Endothelial cell of umbilical vein (primary cell): ENCODE data around the gene SCG3. TPM values are rescaled to one million over a fixed set of nuclear protein-coding genes. Genes with fewer than 3 reads are reported as not detected.
A peak's percentile ranks its signal among the peaks of the same experiment; 100 is the strongest.

Source experiments
- BruUV-seq: library from RNA; stranded (reverse); fragments of 400-500 nt; replicated peaks from 2 replicates; lab custom pipeline; 2021; lab: Mats Ljungman, UMichigan
- CTCF ChIA-PET: fragments of 300-600, 350-600 bp; sonication (Branson Sonifier 250); formaldehyde crosslinking; loops from one replicate; lab custom pipeline; 2021; ENCODE audit warnings: antibody characterized with exemption, inconsistent platforms; lab: Charles Lee
- POLR2A ChIA-PET: fragments of 300-600, 350-600 bp; sonication (Branson Sonifier 250); formaldehyde crosslinking; loops from one replicate; lab custom pipeline; 2021; ENCODE audit warnings: antibody characterized with exemption, inconsistent platforms; lab: Charles Lee
- DNase-seq: peaks from one replicate; pipeline ENCODE4 v3.0.0-alpha.2; 2011; ENCODE audit warnings: low read depth, low spot score
- FAIRE-seq: peaks from 2 replicates; lab custom pipeline; 2011; peaks lifted over from hg19 to GRCh38; lab: Jason Lieb, UNC
- H2AFZ ChIP-seq: 2 replicates; pipeline ENCODE4 v1.6.0; 2012; ENCODE audit warnings: low read depth, low read length, control low read depth, inconsistent platforms
- H3K27ac ChIP-seq: 2 replicates; pipeline ENCODE4 v1.5.1; 2011; ENCODE audit warnings: low read depth, mild to moderate bottlenecking, control low read depth, low read length, moderate library complexity; ENCODE audit not compliant: insufficient read depth
- H3K27me3 ChIP-seq, 2 experiments: 2 replicates each; pipeline versions ENCODE4 v1.6.0 to v1.6.1; 2011; ENCODE audit warnings: low read length in 2 of 2, mixed read lengths in 1 of 2; ENCODE audit not compliant: control insufficient read depth in 2 of 2, insufficient read depth in 2 of 2
- H3K36me3 ChIP-seq, 2 experiments: 2 replicates in 1 of 2; 3 replicates in 1 of 2; pipeline ENCODE4 v1.5.1; 2011; ENCODE audit warnings: low read length in 2 of 2, mild to moderate bottlenecking in 1 of 2, moderate library complexity in 1 of 2; ENCODE audit not compliant: control insufficient read depth in 2 of 2, insufficient read depth in 2 of 2; ENCODE audit errors: extremely low read depth in 1 of 2
- H3K4me1 ChIP-seq: 3 replicates; pipeline ENCODE4 v1.5.1; 2011; ENCODE audit warnings: mild to moderate bottlenecking, low read length; ENCODE audit not compliant: control insufficient read depth, insufficient read depth; ENCODE audit errors: extremely low read depth
- H3K4me2 ChIP-seq: 2 replicates; pipeline ENCODE4 v1.6.1; 2011; ENCODE audit warnings: low read length, control low read depth, mixed read lengths; ENCODE audit not compliant: insufficient read depth
- H3K4me3 ChIP-seq, 3 experiments: fragments of 200-600 bp in 1 of 3; sonication (generic), shearing (Covaris generic) in 1 of 3; replicated peaks in 1 of 3; 2 replicates each; pipeline ENCODE4 v1.5.1; 2011 to 2016; ENCODE audit warnings: control low read depth in 3 of 3, low read length in 3 of 3, mild to moderate bottlenecking in 2 of 3, inconsistent platforms in 1 of 3, low read depth in 1 of 3, moderate library complexity in 1 of 3; ENCODE audit not compliant: insufficient read depth in 1 of 3
- H3K79me2 ChIP-seq: 2 replicates; pipeline ENCODE4 v1.6.0; 2012; ENCODE audit warnings: low read length, inconsistent platforms; ENCODE audit not compliant: control insufficient read depth, insufficient read depth
- H3K9ac ChIP-seq: replicated peaks from 2 replicates; pipeline ENCODE3; 2011; ENCODE audit warnings: low read length, control low read depth; ENCODE audit not compliant: insufficient read depth; ENCODE audit errors: extremely low read depth
- H3K9me1 ChIP-seq: replicated peaks from 3 replicates; pipeline ENCODE4 v1.6.0; 2011; ENCODE audit warnings: mild to moderate bottlenecking, low read length; ENCODE audit not compliant: control insufficient read depth, insufficient read depth; ENCODE audit errors: extremely low read depth
- H3K9me3 ChIP-seq: replicated peaks from 2 replicates; pipeline ENCODE4 v1.5.1; 2012; ENCODE audit warnings: low read length, inconsistent platforms; ENCODE audit not compliant: control insufficient read depth, insufficient read depth
- H4K20me1 ChIP-seq: replicated peaks from 2 replicates; pipeline ENCODE3; 2011; ENCODE audit warnings: mild to moderate bottlenecking, low read length; ENCODE audit not compliant: control insufficient read depth, insufficient read depth; ENCODE audit errors: extremely low read depth
- CTCF ChIP-seq, 2 donors: IDR thresholded peaks; 1 replicate in 1 of 2; 2 replicates in 1 of 2; pipeline ENCODE4 v1.5.1; 2011; ENCODE audit warnings: low read length in 2 of 2, mild to moderate bottlenecking in 2 of 2, moderate library complexity in 2 of 2, control low read depth in 1 of 2, inconsistent platforms in 1 of 2, low read depth in 1 of 2; ENCODE audit not compliant: insufficient read depth in 1 of 2; ENCODE audit errors: extremely low read depth in 1 of 2
- EZH2 ChIP-seq: IDR thresholded peaks from 2 replicates; pipeline ENCODE4 v1.6.1; 2012; ENCODE audit warnings: borderline replicate concordance, low read depth, mild to moderate bottlenecking, moderate library complexity, low read length, inconsistent platforms; ENCODE audit not compliant: severe bottlenecking
- FOS ChIP-seq: IDR thresholded peaks from 2 replicates; pipeline ENCODE4 v1.6.1; 2011; ENCODE audit warnings: mild to moderate bottlenecking, low read length, moderate library complexity, borderline replicate concordance; ENCODE audit not compliant: insufficient read depth
- GATA2 ChIP-seq: IDR thresholded peaks from 2 replicates; pipeline ENCODE4 v1.7.0; 2011; ENCODE audit warnings: low read depth, mild to moderate bottlenecking, moderate library complexity, mixed read lengths, low read length; ENCODE audit not compliant: insufficient read length, insufficient read depth
- JUN ChIP-seq: IDR thresholded peaks from 2 replicates; pipeline ENCODE4 v1.6.1; 2011; ENCODE audit warnings: borderline replicate concordance, low read depth; ENCODE audit not compliant: insufficient read length, insufficient read depth
- MAX ChIP-seq: IDR thresholded peaks from 2 replicates; pipeline ENCODE4 v1.6.1; 2011; ENCODE audit not compliant: insufficient read depth, insufficient read length
- MYC ChIP-seq: IDR thresholded peaks from one replicate; pipeline ENCODE4 v1.6.1; 2011; ENCODE audit warnings: mild to moderate bottlenecking, low read depth, low read length
- POLR2A ChIP-seq: IDR thresholded peaks from 2 replicates; pipeline ENCODE4 v1.6.1; 2012; ENCODE audit warnings: low read depth, mild to moderate bottlenecking, control low read depth, low read length
- POLR2AphosphoS5 ChIP-seq: IDR thresholded peaks from 2 replicates; pipeline ENCODE4 v1.6.1; 2012; ENCODE audit warnings: low read depth, mild to moderate bottlenecking, control low read depth, low read length, moderate library complexity; ENCODE audit not compliant: insufficient read depth
- dilution Hi-C: fragments of 300-500 bp; cut with MboI; formaldehyde crosslinking; loops from one replicate; pipeline ENCODE4 v1.15.0; 2019; ENCODE audit warnings: low sequenced_read_pairs; ENCODE audit not compliant: extremely low pct_ligation_motif_present
- intact Hi-C: fragments of 100-400 bp; cut with micrococcal nuclease; formaldehyde crosslinking; loops from one replicate; pipeline ENCODE4 v1.10.0; 2022
- polyA plus RNA-seq, 4 experiments: library from polyadenylated mRNA; depleted of rRNA in 3 of 4; stranded (reverse) in 3 of 4; unstranded in 1 of 4; fragments of >200 nt; gene quantifications; 2 replicates each; pipeline versions ENCODE4 v1.2.1 to v1.2.3, GENCODE V29; 2011 to 2012; ENCODE audit warnings: missing spikeins in 1 of 4
- total RNA-seq: library from RNA; stranded (reverse); gene quantifications from 2 replicates; pipeline ENCODE4 v1.2.3, GENCODE V29; 2021

SCG3 gene
- total and polyA plus RNA-seq, 2 donors (not counting 3 experiments of a cell fraction or from before 2014, with no cell fraction given), result not detected

- Histone ChIP-seq H3K9me3 (no peaks in the 10 kb centered on the region), H3K79me2 (no peaks in the 10 kb centered on the region), H2AFZ (no peak overlapping the region), H3K4me3 (no peak overlapping the region), H3K27ac (no peak overlapping the region), H3K4me2 (no peak overlapping the region), H3K36me3 (no peaks in the 10 kb centered on the region), H3K27me3 (no peaks in the 10 kb centered on the region), H4K20me1 (no peaks in the 10 kb centered on the region), H3K9me1 (no peaks in the 10 kb centered on the region), H3K4me1 (peaks cover 15% of the 10 kb centered on the region), H3K9ac (no peak overlapping the region)
- TF ChIP-seq JUN (no peak), EZH2 (no peak), MAX (no peak)
- no peak for FAIRE-seq
- DNase-seq, result peak; percentile 38
- dilution Hi-C loops (no loop called here), intact Hi-C loops (loop anchor here (5.0 kb wide), 1 partner anchor 53 kb away; no protein-coding TSS in a partner anchor)
- BruUV-seq, result no TSS peak
- POLR2A ChIA-PET, result no interaction called here
- CTCF ChIA-PET, result interaction anchor here (0.9 to 1.3 kb wide), 2 partner anchors 36 to 75 kb away, joined by 3 to 4 read pairs; no protein-coding TSS in a partner anchor
Measured at GRCh38 chr15:51724673-51725072, 43.4 kb downstream of the SCG3 start.

GRCh38 chr15:51726302-51727073 lies 45.2 kb downstream of the SCG3 start:
- no peak overlapping the region for H2AFZ ChIP-seq
- CTCF ChIA-PET, result interaction anchor here (1.2 kb wide), 1 partner anchor 55 kb away, joined by 3 read pairs; no protein-coding TSS in a partner anchor
- no peak overlapping the region for H3K4me3 ChIP-seq
- no peak overlapping the region for H3K9ac ChIP-seq
- no TSS peak for BruUV-seq
- POLR2A ChIA-PET, result interaction anchor here (0.5 kb wide), 1 partner anchor 11 kb away, joined by 4 read pairs; the partner anchor contains the start of gene LYSMD2
- no peaks in the 10 kb centered on the region for H3K27me3 ChIP-seq
- no peaks in the 10 kb centered on the region for H4K20me1 ChIP-seq
- no peaks in the 10 kb centered on the region for H3K79me2 ChIP-seq
- intact Hi-C loops, result no loop called here
- FAIRE-seq (no peak), DNase-seq (no peak)
- H3K4me1 ChIP-seq, result peaks cover 8% of the 10 kb centered on the region
- no peaks in the 10 kb centered on the region for H3K9me1 ChIP-seq
- H3K36me3 ChIP-seq, result no peaks in the 10 kb centered on the region
- TF ChIP-seq FOS (no peak), POLR2A (no peak), POLR2AphosphoS5 (no peak), EZH2 (no peak), GATA2 (no peak), JUN (no peak), MYC (no peak), MAX (no peak), CTCF (IDR thresholded peaks at IDR 0.05; ENCODE audit: extremely low read depth in 1 of 2, insufficient read depth in 1 of 2, low read depth in 1 of 2, low read length in 2 of 2) (no peak)
- no peaks in the 10 kb centered on the region for H3K9me3 ChIP-seq
- H3K27ac ChIP-seq, result no peak overlapping the region
- dilution Hi-C loops, result no loop called here
- no peak overlapping the region for H3K4me2 ChIP-seq
